HG03575 (cell line): ENCODE data around the gene HS6ST1.
"Not testable (repeated sequence)": the region's sequence is repeated elsewhere in the genome, so short reads cannot be mapped to it uniquely, and the experiment has no call there.

ENCODE experiments used
- ATAC-seq: cut with Tn5 transposase; IDR thresholded peaks from one replicate; pipeline ENCODE4 v1.9.1; 2021; ENCODE audit not compliant: unreplicated experiment, insufficient number of reproducible peaks, low FRiP score; ENCODE audit errors: extremely low read depth

Gene HS6ST1

GRCh38 chr2:128263902-128264331, 54.8 kb downstream of the HS6ST1 start:
- no peak for ATAC-seq

- no peak for ATAC-seq
Measured at GRCh38 chr2:128262315-128263253, 56.1 kb downstream of the HS6ST1 start.

DNA sequence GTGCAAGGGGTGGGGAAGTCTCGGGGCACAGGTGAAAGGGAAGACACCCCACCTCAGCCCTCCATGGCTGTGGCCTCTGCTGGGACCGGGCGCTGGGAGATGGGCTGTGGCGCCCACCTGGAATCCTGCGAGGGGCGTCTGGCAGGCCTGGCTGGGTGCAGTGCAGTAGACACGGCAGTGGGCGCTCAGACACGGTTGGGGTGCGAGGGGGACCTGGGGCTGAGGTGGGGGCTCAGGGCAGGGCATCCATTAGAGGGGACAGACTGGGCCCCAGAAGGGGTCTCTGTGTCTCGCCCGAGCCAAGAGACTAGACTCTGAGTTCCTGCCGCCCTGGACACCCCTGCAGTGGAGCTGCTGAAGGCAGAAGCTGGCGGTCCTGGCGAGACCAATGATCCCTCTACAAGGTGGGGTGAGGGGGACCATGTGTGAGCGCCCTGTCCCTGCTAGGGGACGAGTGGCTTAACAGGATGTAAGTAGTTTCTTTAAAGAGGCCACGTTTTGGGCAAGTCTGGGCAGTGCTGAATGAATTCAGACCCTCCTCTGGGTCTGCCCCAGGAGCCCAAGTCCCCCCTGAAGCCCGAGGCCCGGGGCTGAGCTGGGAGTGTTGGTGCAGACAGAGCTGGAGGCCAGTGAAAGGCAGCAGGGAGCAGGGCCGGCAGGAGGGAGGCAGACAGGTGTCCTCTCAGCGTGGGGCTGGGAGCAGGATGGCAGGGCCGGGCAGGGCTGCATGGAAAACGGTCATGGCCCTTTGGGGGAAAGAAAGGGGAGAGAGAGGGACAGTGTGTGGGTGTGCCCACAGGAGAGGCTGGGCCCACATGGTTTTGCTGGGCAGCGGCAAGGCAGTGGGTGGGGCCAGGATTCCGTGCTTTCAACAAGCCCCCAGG, 57.2 kb downstream of the HS6ST1 start:
- ATAC-seq, result no peak

- no peak for ATAC-seq
Measured at GRCh38 chr2:128260239-128261138, 58.2 kb downstream of the HS6ST1 start.

DNA sequence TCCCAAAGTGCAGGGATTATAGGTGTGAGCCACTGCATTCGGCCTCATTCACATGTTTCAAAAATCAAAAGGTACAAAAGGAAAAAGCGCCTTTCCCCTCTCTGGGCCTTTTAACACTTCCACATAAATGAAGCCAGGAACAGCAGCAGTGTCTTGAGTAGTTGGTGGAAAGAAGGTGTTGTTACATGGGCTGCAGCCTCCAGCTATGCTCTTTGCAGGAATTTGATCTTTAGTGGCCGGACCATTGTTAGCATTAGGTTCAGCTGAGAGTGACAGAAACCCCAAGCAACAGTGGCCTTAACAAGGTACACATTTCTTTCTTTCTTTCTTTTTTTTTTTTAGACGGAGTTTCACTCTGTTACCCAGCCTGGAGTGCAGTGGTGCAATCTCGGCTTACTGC, 59.1 kb downstream of the HS6ST1 start:
- no peak for ATAC-seq

GRCh38 chr2:128258218-128258617, 60.5 kb downstream of the HS6ST1 start:
- no peak for ATAC-seq

DNA sequence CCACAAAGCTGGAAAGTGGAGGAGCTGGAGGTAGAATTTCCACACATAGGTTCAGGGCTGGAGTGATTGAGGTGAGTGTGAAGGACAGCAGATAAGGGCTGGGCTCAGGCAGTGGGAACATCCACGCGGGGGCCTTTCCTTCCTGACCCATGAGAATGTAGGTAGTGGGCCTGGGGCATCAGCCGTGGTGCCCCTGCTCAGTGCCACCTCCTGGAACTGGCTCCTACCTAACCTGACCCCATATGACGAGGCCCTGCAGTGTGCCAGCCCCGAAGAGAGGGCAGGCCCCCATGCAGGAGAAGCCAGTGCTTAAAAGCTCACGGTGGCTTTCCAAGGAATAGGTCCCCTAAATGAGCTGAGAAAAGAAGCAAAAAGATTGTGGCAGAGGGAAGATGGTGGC, 66.2 kb downstream of the HS6ST1 start:
- no peak for ATAC-seq

DNA sequence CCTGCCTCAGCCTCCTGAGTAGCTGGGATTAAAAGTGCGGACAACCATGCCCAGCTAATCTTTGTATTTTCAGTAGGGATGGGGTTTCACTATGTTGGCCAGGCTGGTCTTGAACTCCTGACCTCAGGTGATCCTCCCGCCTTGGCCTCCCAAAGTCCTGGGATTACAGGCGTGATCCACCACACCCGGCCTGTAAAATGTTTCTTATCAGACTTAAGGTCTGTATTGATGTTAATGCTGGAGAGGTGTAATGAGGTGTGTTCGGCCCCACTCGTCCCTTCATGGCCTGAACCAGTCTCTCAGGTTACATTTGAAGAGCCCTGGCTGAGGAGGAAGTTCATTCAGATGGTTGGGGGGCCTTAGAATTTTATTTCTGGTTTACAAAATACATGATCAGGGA, 66.6 kb downstream of the HS6ST1 start:
- not testable (repeated sequence) for ATAC-seq

GRCh38 chr2:128250229-128251025, 68.2 kb downstream of the HS6ST1 start:
- ATAC-seq, result no peak

- no peak for ATAC-seq
Measured at GRCh38 chr2:128249555-128249954, 69.1 kb downstream of the HS6ST1 start.

- ATAC-seq, result no peak
Measured at GRCh38 chr2:128245813-128246212, 72.9 kb downstream of the HS6ST1 start.

DNA sequence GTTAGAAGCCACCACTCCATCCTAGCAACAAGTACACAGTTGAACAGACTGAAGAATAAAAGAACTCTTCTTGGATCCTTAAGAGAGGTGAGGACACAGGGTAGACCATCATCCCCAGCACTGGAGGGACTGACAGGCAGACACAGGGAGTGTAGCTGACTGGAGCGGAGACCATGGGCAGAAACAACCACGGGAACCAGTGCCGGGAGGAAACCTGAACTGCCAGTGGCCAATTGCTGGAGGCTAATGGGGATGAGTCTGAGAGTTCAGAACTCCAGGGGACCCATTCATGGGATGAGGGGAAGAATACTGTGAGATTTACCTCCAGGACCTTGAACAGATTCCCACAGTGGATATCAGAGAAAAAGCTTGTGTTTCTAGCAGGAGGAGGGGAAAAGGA, 76.8 kb downstream of the HS6ST1 start:
- no peak for ATAC-seq

- ATAC-seq, result no peak
Measured at GRCh38 chr2:128237911-128238697, 80.6 kb downstream of the HS6ST1 start.

- no peak for ATAC-seq
Measured at GRCh38 chr2:128237081-128237534, 81.6 kb downstream of the HS6ST1 start.

GRCh38 chr2:128236491-128237035, 82.1 kb downstream of the HS6ST1 start:
- ATAC-seq, result no peak

DNA sequence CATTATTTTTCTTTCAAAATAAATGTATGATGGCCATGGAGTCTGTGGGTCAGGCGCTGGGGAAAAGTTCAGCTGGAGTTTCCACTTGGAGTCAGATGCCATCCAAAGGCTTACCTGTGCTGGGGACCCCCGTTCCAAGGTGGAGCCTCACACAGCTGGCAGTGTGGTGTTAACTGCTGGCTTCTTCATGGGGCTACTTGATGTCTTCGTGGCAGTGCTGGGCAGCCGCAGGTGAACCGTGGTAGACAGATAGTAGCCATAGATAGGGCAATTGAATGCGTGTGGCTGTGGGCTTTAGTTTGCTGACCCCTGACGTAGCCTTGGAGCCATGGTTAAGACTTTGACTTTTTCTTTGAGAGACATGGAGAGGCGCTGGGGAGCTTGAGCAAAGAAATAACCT, 83.1 kb downstream of the HS6ST1 start:
- ATAC-seq, result no peak

GRCh38 chr2:128234613-128235012, 84.1 kb downstream of the HS6ST1 start:
- ATAC-seq, result no peak
